ENCODE data around the gene KIFC3.

Gene KIFC3

GRCh38 chr16:57788951-57789350, 13.3 kb downstream of the KIFC3 start:
- in situ Hi-C loops (cut with HindIII; ENCODE audit: low sequenced_read_pairs), result no loop called here
- TF ChIP-seq CTCF (IDR thresholded peaks at IDR 0.05; ENCODE audit: low read depth, low read length), result no peak

DNA sequence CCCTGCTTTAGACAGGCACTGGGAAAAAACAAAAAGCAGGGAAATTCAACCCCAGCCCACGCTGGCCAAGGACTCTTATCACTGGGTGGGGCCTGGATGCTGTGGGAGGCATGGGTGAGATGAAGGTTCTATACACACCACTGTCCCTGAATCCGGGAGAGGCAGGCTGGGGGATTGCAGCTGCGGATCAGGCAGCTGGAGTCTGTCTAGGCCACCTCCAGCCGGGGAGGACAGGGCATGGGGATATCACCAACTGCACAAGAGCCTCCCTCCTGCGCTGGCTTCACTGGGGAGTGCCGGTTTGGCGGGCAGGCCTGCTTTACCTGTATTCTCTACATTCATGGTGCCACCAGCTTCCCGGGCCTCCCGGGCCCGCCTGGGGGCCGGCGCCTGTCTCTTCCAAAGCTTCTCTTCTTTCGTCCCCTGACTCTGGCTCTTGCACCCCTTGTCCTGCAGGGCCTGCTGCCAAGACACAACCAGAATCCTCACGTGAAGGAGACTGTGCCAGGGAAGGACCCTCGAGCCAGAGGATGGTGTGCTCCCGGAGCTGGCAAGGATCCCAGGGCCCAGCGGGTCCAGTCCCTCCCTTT, 13.9 kb downstream of the KIFC3 start:
- no peak for TF ChIP-seq CTCF (IDR thresholded peaks at IDR 0.05; ENCODE audit: low read depth, low read length)
- in situ Hi-C loops (cut with HindIII; ENCODE audit: low sequenced_read_pairs), result no loop called here
- DNase-seq (ENCODE audit: low read depth, low spot score), result no peak
- H3K4me3 ChIP-seq (ENCODE audit: low read depth, low read length), result no peak overlapping the region

More at GRCh38 chr16:57788951-57789350, 13.3 kb downstream of the KIFC3 start:
- DNase-seq (ENCODE audit: low read depth, low spot score), result no peak
- no peak overlapping the region for H3K4me3 ChIP-seq (ENCODE audit: low read depth, low read length)

DNA sequence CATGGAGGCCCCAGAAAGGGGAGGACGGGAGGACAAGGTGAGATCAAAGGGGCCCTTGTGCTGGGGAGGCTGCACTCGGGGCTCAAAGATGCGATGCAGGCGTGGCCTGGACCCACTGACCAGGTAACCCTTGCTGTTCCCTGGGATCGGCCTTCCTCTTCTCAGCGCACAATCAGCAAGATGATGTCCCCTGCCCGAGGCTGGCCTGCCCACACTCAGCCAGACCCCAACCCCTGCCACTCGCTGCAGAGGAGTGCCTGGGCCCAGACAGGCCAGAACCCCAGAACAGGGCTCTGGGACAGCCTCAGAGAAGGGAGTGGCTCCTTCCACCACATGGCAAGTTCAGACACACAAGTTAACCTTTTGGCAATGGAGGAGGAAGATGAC, 14.8 kb downstream of the KIFC3 start:
- DNase-seq (ENCODE audit: low read depth, low spot score), result no peak
- no peak for TF ChIP-seq CTCF (IDR thresholded peaks at IDR 0.05; ENCODE audit: low read depth, low read length)
- in situ Hi-C loops (cut with HindIII; ENCODE audit: low sequenced_read_pairs), result no loop called here
- H3K4me3 ChIP-seq (ENCODE audit: low read depth, low read length), result no peak overlapping the region

GRCh38 chr16:57786632-57787518, 15.4 kb downstream of the KIFC3 start:
- in situ Hi-C loops (cut with HindIII; ENCODE audit: low sequenced_read_pairs), result no loop called here
- TF ChIP-seq CTCF (IDR thresholded peaks at IDR 0.05; ENCODE audit: low read depth, low read length), result no peak
- no peak overlapping the region for H3K4me3 ChIP-seq (ENCODE audit: low read depth, low read length)
- no peak for DNase-seq (ENCODE audit: low read depth, low spot score)

DNA sequence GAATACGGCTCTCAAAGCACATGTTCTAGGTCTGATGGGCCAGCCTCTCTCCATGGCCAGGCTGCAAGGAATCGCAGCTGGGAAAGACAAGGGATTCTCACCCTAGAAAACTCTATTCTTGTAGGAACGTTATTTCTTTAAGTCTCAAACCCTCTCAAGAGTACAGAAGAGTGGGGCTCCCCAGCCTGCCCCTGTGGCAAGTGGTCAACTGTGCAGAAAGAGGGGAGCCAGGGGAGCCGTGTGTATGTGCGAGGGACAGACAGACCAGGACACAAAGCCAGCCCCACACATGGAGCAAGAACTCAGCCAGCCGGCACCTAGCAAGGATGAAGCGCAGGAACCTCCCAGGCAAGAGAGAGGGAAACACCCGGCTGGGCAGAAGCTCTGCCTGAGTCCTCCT, 16.4 kb downstream of the KIFC3 start:
- no peak for DNase-seq (ENCODE audit: low read depth, low spot score)
- TF ChIP-seq CTCF (IDR thresholded peaks at IDR 0.05; ENCODE audit: low read depth, low read length), result no peak
- no peak overlapping the region for H3K4me3 ChIP-seq (ENCODE audit: low read depth, low read length)
- in situ Hi-C loops (cut with HindIII; ENCODE audit: low sequenced_read_pairs), result no loop called here

- H3K4me3 ChIP-seq (ENCODE audit: low read depth, low read length), result no peak overlapping the region
- TF ChIP-seq CTCF (IDR thresholded peaks at IDR 0.05; ENCODE audit: low read depth, low read length), result no peak
- in situ Hi-C loops (cut with HindIII; ENCODE audit: low sequenced_read_pairs), result no loop called here
- no peak for DNase-seq (ENCODE audit: low read depth, low spot score)
Observed at GRCh38 chr16:57785385-57785784, 16.9 kb downstream of the KIFC3 start.
